Right lobe of liver (tissue), 4 donors: ENCODE data around the gene PYGM.

Source experiments
- CTCF ChIP-seq, 4 donors: fragments of 200-600 bp in 3 of 4; fragments of 450-650 bp in 1 of 4; IDR thresholded peaks; one replicate each; pipeline versions ENCODE4 v1.5.1 to v1.8.0; 2016 to 2022; ENCODE audit warnings: antibody characterized with exemption in 4 of 4, mild to moderate bottlenecking in 2 of 4
- POLR2A ChIP-seq: fragments of 450-650 bp; IDR thresholded peaks from one replicate; pipeline ENCODE4 v1.6.1; 2017; ENCODE audit warnings: antibody characterized with exemption, mild to moderate bottlenecking
- donor health status: DM: no; HTN: no; CAD: no.
- donor health status: DM: no; HTN: no; CAD: no.
- donor health status: DM: no; HTN: yes; CAD: no.

- no peak for TF ChIP-seq CTCF (IDR thresholded peaks at IDR 0.05)
- no peak for TF ChIP-seq POLR2A
These were observed 30.9 kb downstream of the PYGM start for GRCh38 chr11:64728757-64729365.
